VCaP (cell line): ENCODE measurements around the gene RBM4.

ENCODE experiments used
- H3K27ac ChIP-seq: fragments of 450-650 bp; 2 replicates; pipeline ENCODE4 v1.5.1; 2017
- TF ChIP-seq, protein P1 (sequence below): fragments of 450-650 bp; conservative IDR thresholded peaks from 2 replicates; pipeline ENCODE4 v1.5.1; 2017; ENCODE audit warnings: mild to moderate bottlenecking, moderate library complexity

Gene RBM4

GRCh38 chr11:66693356-66694055, 55.0 kb downstream of the RBM4 start:
- TF ChIP-seq, protein P1, sequence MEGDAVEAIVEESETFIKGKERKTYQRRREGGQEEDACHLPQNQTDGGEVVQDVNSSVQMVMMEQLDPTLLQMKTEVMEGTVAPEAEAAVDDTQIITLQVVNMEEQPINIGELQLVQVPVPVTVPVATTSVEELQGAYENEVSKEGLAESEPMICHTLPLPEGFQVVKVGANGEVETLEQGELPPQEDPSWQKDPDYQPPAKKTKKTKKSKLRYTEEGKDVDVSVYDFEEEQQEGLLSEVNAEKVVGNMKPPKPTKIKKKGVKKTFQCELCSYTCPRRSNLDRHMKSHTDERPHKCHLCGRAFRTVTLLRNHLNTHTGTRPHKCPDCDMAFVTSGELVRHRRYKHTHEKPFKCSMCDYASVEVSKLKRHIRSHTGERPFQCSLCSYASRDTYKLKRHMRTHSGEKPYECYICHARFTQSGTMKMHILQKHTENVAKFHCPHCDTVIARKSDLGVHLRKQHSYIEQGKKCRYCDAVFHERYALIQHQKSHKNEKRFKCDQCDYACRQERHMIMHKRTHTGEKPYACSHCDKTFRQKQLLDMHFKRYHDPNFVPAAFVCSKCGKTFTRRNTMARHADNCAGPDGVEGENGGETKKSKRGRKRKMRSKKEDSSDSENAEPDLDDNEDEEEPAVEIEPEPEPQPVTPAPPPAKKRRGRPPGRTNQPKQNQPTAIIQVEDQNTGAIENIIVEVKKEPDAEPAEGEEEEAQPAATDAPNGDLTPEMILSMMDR: no peak

GRCh38 chr11:66694056-66694410, 55.5 kb downstream of the RBM4 start:
- TF ChIP-seq, protein P1: no peak
- peak overlapping the region; percentile 54; the same call in 1 of the 2 replicates for H3K27ac ChIP-seq

More at GRCh38 chr11:66693356-66694055, 55.0 kb downstream of the RBM4 start:
- peak overlapping the region; percentile 54; the same call in 1 of the 2 replicates for H3K27ac ChIP-seq

DNA sequence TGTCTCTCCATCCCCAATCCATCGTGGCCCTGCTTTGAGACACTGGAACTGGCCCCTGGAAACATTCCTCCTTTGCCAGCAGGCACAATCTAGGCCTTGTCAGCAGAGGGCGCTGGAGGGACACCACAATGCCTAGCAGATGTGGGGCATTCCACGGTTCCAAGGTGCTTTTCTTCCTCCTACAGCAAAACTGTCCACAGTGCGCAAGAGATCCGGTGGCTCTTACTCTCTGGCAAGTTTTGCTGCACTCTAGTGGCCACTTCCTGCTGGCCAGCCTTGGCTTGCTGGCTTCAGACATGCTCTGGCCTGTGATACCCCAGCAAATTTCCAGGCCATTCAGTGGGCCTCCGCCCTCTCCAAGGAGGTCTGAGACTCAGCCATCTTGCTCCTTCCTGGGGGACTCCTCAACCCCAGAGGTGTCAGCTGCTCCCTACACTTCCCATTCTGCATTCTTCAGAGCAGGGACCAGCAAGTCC, 56.3 kb downstream of the RBM4 start:
- H3K27ac ChIP-seq: peak overlapping the region; percentile 54
- TF ChIP-seq, protein P1: peak; percentile 100
